GM19193 (cell line): Measurements from ENCODE around the gene TWF2.
A peak's percentile ranks its signal among the peaks of the same experiment; 100 is the strongest.

Experiments used
- POLR2A ChIP-seq: IDR thresholded peaks from 4 replicates; pipeline ENCODE4 v1.6.1; 2011; ENCODE audit not compliant: insufficient read depth, insufficient read length; ENCODE audit errors: extremely low read depth

TWF2 gene

DNA sequence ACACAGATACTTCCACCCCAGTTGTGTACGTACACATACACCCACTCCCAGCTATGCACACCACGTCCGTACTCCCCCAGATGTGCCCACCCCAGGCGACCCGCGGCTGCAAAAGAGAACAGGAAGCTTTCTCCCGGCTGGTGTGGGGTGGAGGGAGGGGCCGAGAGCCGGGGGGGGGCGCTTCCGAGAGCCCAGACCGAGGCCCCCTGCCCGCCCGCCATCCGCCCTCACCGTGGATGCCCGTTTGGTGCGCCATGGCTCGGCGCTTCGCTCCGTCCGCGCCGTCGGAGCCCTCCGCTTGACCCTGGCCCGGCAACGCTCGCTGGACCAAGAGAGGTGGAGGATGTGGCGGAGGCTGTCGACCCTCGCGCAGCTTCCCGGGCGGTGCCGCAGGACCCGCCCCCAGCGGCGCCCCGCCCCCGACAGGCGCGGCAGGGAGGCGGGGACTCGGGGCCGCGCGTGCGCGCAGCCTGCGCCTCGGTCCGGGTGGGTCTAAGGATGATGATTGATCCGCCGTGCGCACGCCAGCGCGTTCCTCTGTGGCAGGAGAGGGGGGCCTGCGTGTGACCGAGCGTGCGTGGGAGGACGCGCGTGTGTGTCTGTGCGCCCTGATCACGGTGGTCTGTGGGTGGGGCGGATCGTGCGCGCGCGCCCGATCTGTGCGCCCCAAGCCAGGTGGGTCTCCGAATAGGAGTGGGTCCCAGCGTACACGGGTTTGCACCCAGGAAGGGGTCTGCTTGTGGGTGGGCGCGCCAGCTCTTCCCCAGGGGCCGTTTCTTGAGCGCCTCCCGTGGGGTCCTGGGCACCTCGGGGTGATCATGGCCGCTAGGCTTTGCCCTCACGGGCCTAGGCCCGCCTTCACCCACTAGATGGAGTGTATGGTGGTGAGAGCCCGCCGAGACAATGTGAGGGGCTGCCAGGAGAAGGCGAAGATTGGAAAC is at the start of gene TWF2:
Gene TWF2 (minus strand): TSS at position 398 of the 941 bp plus-strand sequence. CDS start 142 bp downstream, at position 256.
- peak; percentile 89 for TF ChIP-seq POLR2A

DNA sequence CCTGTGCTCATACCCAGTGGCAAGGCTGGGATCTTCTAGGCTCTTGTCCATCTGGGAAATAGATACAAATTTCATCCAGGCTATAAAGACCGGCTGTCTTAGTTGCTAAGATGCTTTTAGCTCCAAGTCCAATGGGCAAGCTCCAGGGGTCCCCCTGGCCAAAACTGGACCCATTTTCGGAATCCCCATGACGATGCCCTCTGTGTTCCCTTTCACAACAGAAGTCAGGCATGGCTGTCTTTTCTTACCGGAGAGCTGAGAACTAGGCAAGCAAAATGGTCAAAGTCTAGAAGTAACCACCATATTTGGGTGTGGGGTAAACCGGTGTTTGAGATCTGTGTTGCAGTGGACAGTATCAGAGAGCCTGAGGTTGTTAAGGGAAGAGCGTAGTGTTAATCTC is 49.7 kb upstream of the TWF2 start:
- TF ChIP-seq POLR2A, result no peak

DNA sequence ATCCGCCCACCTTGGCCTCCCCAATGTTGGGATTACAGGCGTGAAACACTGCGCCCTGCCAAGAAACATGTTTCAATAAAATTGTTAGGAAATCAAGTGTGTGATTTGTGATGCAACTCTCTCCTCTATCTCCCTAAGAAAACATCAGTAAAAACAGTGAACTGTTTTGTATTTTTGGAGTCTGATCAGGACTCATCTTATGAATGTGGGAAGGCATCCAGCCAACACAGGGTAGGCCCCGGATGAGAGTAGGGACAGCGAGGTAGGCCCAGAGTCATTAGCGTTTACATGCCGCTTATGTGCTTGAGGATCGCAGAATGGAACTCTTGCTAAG is 47.8 kb upstream of the TWF2 start:
- no peak for TF ChIP-seq POLR2A

DNA sequence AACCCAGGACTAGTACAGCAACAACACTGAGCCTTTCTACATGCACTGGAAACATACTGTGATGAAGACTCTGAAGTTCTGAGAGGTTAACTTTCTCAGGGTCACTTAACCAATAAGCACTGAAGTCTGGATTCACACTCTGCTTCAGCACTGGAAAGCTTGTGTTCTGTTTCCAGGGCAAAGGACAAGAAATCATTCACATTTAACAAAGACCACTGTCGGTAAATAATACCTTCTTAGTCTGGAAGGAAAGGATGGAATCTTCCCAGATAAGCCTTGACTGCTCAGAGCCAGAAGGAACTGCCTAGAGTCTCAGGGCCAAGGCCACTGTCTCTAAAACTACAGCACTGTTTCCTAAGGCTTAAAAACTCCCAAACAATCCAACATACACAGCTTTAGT is 44.3 kb upstream of the TWF2 start:
- TF ChIP-seq POLR2A, result no peak

DNA sequence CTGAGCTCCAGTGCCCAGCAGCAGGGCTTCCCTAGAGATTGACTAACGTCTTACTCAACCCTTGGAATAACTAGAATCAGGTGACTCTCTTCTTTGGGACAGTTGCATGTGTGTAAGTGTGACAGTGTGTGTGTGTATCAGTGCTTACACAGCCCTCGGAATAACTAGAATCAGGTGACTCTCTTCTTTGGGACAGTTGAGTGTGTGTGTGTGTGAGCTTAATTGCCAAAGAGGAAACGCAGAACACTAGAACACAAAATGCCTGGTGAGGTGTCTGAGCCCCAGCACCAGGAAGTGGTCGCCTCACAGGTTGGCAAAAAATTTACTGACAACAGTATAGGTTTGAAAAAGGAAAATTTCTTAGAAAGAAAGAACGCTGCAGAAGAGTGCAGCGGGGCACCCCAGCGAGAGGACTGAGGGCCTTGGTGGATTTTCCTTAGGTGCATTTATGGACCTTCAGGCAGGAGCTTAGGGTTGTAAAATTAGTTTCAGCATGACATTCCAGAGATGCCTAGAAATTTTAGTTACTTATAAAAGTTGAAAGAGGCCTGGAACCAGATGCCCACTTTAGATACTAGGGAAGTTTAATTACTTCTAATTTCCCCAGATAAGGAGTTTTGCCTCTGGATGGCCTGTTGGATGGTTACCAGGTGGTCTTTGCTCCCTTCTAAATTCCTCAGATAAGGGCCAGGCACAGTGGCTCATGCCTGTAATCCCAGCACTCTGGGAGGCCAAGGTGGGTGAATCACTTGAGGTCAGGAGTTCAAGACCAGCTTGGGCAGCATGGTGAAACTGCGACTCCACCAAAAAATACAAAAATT is 43.2 kb upstream of the TWF2 start:
- TF ChIP-seq POLR2A, result no peak

DNA sequence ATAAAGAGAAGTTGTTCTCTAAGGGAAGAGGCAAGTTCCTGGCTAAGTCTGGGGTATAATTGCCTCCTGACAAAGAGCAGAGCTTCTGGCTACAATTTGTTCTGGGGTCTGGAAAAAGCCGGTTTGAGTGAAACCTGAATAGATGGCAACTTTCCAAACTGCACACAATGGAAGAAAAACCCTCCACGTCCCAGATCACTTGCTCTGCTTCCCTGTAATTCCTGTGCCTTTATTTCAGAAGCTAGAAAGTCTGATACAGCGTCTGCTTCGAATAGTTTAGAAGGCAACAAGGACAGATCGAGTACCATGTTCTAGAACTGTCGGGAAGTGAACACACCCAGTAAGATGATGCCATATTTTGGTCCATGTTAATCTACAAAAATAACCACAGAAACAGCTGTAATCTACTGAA is 41.1 kb upstream of the TWF2 start:
- TF ChIP-seq POLR2A, result no peak

DNA sequence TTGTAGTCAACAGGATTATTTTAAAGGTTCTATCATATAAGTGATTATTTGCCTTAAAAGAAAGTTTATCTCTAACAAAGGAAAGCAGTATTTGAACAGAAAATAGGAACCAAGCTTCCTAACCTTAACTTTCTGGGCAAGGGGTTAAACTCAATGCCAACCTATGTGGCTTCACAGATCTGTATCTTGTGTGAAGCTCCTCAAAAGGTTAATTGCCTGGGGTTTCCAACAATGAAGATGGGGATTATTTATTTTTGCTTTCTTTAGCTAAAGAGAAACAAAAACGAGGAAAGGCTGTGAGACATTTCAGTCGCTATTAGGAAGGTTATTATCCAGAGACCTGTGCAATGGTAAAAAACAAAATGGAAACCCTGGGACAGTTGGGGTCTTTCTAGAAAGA is 40.6 kb upstream of the TWF2 start:
- no peak for TF ChIP-seq POLR2A

DNA sequence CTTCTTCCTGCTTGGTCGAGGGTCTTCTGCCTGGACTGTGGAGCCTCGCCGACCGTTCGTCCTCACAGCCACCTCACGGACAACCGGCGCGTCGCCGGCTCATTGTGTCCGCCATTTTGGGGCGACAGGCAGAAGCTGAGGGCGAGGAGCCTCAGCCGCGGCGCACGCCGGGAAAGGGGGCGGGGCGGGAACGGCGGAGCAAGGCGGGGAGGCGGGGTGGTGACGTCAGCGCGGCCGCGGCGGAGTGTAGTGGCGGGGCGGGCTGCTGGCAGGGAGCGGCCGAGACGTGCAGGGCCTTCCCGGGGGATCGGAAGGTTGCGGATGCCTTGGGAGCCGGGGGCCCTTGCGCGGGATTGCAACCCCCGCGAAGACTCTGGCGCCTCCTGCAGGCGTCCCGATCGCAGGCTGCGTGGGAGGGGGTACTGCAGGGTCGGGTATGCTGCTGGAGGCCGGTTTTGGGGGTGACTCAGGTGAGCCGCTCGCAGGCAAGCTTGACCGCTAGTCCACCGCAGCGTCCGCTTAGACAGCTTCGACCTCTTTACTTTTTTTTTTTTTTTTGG is 39.6 kb upstream of the TWF2 start, which contains the start of gene WDR82:
Gene WDR82 (minus strand): TSS at position 140 of the 560 bp plus-strand sequence. CDS start 288 bp downstream, outside the sequence.
- TF ChIP-seq POLR2A, result peak; percentile 98

DNA sequence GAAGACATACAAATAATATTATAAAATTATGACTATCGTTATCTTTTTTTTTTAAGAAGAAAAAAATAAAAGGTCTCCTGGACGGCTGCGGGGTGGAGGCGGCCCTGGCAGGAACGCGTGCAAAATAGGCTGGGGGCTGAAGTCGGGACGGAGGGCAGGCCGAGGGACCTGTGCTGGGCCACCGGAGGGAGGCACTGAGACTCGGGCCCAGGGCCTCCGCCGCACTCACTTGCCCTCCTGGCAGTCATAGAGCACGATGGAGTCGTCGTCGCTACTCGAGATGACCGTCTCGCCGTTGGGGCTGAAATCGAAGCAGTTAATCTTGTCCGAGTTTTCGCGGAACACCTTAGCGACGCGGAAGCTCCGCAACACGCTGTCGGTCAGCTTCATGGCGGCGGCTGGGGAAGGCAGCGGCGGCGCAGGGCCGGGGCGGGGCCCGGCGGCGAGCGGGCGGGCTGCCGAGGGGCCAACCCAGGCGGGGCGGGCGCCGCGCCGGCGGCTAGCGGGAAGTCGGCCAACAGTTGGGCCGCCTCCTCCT is 39.1 kb upstream of the TWF2 start:
- TF ChIP-seq POLR2A, result no peak

DNA sequence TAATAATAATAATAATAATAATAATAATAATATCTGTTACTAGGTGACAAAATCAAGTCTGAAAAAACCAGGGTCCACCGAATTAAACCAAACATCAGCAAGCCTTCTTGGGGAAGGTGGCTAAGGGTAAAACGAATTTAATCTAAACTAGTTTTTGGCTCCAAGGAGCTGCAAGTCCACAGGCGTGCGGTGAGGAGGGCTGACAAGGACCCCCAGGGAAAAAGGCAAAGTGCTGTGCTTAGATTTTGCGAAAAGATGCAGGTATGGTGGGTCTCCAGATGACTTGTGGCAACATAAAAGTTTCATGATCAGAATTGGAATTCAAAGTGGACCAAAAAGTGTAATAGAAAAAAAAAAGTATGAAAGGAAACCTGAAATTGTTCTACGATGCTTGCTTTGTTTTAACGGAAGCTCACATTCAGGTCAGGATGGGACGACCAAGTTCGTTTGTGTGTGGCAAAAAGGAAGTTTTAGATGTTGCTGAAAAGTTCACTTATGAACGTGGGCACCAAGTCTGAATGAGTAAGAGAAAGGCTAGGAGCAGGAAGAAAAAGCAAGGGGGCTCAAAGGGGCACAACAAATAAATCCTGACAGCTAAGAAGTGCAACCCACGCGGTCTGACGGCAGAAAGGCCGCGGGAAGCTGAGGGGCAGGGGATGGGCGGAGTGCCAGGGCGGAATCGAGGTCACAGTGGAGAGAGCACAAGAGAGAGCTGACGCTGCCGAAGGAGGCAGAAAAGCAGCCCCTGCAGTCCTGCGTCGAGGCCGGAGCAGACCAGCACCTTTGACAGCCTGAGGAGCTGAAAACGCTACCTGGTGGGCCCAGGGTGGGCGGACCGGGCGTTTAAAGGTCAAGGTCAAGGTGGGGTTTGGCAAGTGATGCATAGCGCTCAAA is 38.4 kb upstream of the TWF2 start:
- TF ChIP-seq POLR2A, result peak; percentile 75

DNA sequence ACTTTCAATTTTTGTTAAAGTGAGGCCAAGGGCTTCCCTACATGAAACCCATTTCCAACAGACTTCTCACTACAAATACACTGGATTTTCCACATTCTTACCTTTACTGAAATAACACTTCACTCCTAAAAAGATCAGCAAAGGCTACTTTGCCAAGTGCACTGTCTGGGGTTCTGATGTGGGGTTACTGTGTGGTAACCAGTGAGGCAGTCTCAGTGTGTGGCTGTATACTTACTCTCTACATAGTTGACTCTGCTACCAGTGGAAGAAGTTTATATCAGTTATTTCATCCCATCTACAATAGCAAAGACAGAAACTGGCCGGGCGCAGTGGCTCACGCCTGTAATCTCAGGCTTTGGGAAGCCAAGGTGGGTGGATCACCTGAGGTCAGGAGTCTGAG is 33.9 kb upstream of the TWF2 start:
- TF ChIP-seq POLR2A, result no peak

DNA sequence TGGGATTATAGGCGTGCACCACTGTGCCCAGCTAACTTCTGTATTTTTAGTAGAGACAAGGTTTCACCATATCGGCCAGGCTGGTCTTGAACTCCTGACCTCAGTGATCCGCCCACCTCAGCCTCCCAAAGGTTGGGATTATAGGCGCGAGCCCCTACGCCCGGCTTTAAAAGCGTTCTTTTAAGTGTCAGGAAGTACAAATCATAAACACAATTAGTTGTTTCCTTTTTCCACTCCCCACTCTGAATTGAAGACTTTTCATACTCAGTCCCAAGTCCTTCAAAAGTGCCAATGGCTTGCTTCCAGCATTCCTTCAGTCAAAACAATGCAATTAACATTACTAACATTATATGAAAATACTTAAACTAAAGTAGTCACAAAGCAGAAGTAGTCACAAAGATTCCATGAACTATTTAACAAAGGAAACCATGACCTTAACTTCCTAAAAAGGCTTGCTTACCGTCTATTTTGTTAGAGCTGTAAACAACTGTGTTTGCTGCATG is 31.3 kb upstream of the TWF2 start:
- TF ChIP-seq POLR2A, result no peak

DNA sequence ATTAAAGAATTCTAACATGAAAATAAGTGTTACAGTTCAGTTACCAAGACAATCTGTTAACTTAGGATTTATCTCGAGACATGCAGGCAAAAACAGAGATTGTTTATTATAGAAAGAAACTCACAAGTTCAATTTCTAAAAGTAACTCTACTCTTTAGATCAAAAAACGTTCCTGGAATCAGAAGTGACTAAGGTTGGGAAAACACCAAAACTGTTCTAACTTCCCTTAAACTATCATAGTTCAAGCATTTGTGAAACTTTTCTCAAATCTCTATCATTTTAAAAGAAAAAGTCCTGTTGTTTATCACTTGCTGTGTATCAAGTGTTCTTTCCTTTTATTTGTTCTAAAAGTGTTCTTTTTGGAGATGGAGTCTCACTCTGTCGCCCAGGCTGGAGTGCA is 30.8 kb upstream of the TWF2 start:
- no peak for TF ChIP-seq POLR2A

DNA sequence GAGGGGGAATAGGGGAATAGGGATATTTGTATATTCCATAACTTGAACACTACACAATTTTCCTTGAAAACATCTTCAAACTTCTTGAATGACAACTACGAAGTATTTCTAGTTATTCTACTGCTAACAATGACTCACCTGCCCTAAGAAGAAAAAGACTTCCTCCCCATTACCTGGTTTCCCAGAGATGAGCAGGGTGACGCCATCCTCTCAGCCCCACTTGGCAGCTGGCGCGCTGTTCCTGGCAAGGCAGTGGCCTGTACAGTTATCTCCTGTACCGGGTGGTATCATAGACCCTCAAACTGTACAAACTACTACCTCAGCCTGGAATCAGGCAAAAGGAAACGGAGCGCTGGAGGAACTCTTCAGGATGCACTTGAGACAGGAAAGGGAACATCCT is 29.1 kb upstream of the TWF2 start:
- TF ChIP-seq POLR2A, result no peak
